ENCODE data around the gene CDK16.

The CDK16 gene

GRCh38 chrX:47179928-47180255 is 38.6 kb upstream of the CDK16 start:
- H3K4me3 Mint-ChIP-seq: no peak overlapping the region
- H3K9me3 Mint-ChIP-seq: no peaks in the 10 kb centered on the region
- ATAC-seq: no peak
- no peak for DNase-seq
- no peaks in the 10 kb centered on the region for H3K27me3 Mint-ChIP-seq
- H3K27ac Mint-ChIP-seq: no peak overlapping the region
- no peaks in the 10 kb centered on the region for H3K4me1 Mint-ChIP-seq

DNA sequence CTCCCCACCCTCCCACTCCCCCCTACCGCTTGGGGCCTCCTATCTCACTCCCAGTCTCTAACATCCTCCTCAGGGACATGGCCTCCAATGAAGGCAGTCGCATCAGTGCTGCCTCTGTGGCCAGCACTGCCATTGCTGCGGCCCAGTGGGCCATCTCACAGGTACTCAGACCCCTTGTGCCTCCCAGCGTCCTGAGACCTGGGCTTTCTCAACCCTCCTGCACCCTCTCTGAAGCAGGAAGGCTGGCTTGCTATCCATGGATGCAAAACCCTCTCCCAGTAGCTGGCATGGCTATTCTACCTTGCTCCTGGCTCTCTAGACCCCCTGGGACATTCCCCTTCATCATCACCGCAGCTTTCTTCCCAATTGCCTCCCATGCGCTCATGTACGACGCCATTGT is 38.1 kb upstream of the CDK16 start:
- no peak for DNase-seq
- H3K4me1 Mint-ChIP-seq: no peaks in the 10 kb centered on the region
- ATAC-seq: no peak
- no peak overlapping the region for H3K27ac Mint-ChIP-seq
- no peaks in the 10 kb centered on the region for H3K9me3 Mint-ChIP-seq
- no peak overlapping the region for H3K4me3 Mint-ChIP-seq
- H3K27me3 Mint-ChIP-seq: no peaks in the 10 kb centered on the region

- H3K4me3 Mint-ChIP-seq: no peak overlapping the region
These were observed 37.2 kb upstream of the CDK16 start for GRCh38 chrX:47181301-47181700.

DNA sequence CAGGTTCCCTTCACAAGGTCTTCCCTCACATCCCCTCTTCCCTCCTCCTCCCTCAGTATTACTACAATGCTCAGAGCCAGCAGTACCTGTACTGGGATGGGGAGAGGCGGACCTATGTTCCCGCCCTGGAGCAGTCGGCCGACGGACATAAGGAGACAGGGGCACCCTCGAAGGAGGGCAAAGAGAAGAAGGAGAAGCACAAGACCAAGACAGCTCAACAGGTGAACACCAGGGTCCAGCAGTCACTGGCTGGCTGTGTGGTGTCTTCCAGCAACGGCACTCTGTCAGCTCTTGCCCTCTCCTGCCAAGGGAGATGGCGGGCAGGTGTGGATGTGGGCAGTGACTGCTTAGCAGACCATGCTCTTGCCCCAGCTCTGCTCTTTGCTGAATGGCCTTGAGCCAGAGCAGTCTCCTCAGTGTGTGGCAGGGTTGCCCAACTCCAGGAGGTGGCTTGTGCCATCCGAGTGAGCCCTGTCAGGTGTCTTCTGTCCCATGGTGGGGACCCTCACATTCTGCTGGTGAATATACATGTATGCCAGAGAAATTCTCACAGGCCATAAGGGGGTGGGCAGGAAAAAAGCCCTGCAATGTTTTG is 36.3 kb upstream of the CDK16 start:
- no peaks in the 10 kb centered on the region for H3K9me3 Mint-ChIP-seq
- no peak overlapping the region for H3K4me3 Mint-ChIP-seq
- H3K27ac Mint-ChIP-seq: no peak overlapping the region
- ATAC-seq: no peak
- H3K4me1 Mint-ChIP-seq: peaks cover under 1% of the 10 kb centered on the region
- no peak for DNase-seq
- no peaks in the 10 kb centered on the region for H3K27me3 Mint-ChIP-seq

More at GRCh38 chrX:47181301-47181700, 37.2 kb upstream of the CDK16 start:
- ATAC-seq (no peak), DNase-seq (no peak)
- Mint-ChIP-seq H3K27ac (no peak overlapping the region), H3K9me3 (no peaks in the 10 kb centered on the region), H3K4me1 (no peaks in the 10 kb centered on the region), H3K27me3 (no peaks in the 10 kb centered on the region)

DNA sequence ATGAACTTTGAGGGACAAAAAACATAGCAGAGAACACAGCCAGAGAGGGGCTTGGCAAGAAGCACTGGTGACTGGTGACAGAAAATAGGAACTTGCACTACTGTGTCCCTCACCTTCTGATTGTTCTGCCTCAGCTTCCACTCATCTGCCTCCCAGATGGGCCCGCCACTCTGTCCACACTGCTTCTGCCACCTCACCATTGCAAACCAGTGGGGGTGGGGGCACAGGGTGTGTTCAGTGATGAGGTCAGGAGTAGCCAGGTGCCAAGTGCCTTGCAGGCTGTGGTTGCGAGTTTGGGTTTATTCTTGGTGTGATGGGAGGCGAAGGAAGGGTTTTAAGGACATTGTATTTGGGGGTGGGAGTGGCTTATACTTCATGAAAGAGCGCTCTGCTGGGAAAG is 34.0 kb upstream of the CDK16 start:
- peaks cover 20% of the 10 kb centered on the region for H3K4me1 Mint-ChIP-seq
- no peak for DNase-seq

DNA sequence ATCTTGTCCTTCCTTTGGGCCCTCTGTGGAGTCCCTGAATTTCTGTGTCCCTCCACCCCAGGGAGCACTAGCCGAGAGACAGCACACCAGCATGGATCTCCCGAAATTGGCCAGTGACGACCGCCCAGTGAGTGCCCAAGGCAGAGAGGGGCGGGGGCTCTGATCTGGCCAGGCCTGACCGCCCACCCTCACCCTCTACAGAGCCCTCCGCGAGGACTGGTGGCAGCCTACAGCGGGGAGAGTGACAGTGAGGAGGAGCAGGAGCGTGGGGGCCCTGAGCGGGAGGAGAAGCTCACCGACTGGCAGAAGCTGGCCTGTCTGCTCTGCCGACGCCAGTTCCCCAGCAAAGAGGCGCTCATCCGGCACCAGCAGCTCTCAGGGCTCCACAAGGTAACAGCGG is 33.2 kb upstream of the CDK16 start:
- no peak overlapping the region for H3K27ac Mint-ChIP-seq
- H3K27me3 Mint-ChIP-seq: no peaks in the 10 kb centered on the region
- no peaks in the 10 kb centered on the region for H3K9me3 Mint-ChIP-seq
- ATAC-seq: no peak
- peaks cover 21% of the 10 kb centered on the region for H3K4me1 Mint-ChIP-seq
- DNase-seq: no peak
- H3K4me3 Mint-ChIP-seq: no peak overlapping the region

More for the DNA sequence above, 34.0 kb upstream of the CDK16 start:
- H3K27me3 Mint-ChIP-seq: no peaks in the 10 kb centered on the region
- no peaks in the 10 kb centered on the region for H3K9me3 Mint-ChIP-seq
- no peak overlapping the region for H3K4me3 Mint-ChIP-seq
- H3K27ac Mint-ChIP-seq: peak overlapping the region in 1 of 2 donors; percentile 8
- ATAC-seq: no peak

GRCh38 chrX:47186096-47186740 is 32.3 kb upstream of the CDK16 start:
- Mint-ChIP-seq H3K9me3 (no peaks in the 10 kb centered on the region), H3K27ac (peak overlapping the region in 1 of 2 donors; percentile 27), H3K4me1 (peaks cover 26% of the 10 kb centered on the region), H3K4me3 (no peak overlapping the region), H3K27me3 (no peaks in the 10 kb centered on the region)
- DNase-seq (no peak), ATAC-seq (no peak)

GRCh38 chrX:47187106-47187677 is 31.3 kb upstream of the CDK16 start:
- no peaks in the 10 kb centered on the region for H3K9me3 Mint-ChIP-seq
- no peak for DNase-seq
- H3K4me1 Mint-ChIP-seq: peaks cover 26% of the 10 kb centered on the region
- no peaks in the 10 kb centered on the region for H3K27me3 Mint-ChIP-seq
- peak overlapping the region in 1 of 2 donors; percentile 29 for H3K27ac Mint-ChIP-seq
- no peak overlapping the region for H3K4me3 Mint-ChIP-seq
- no peak for ATAC-seq

DNA sequence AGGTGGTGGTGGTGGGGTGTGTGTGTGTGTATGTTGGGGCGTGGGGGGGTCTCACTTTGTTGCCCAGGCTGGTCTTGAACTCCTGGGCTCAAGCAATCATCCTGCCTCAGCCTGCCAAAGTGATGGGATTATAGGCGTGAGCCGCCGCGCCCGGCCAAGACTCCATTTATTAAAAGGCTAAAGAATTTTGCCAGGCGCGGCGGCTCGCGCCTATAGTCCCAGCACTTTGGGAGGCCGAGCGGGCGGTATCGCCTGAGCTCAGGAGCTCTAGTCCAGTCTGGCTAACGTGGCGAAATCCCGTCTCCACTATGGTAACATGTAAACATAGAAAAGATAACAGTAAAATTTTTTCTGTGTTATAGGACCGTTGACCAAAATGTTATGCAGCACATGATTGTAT is 28.6 kb upstream of the CDK16 start:
- no peaks in the 10 kb centered on the region for H3K27me3 Mint-ChIP-seq
- H3K27ac Mint-ChIP-seq: no peak overlapping the region
- H3K4me3 Mint-ChIP-seq: no peak overlapping the region
- H3K9me3 Mint-ChIP-seq: no peaks in the 10 kb centered on the region
- no peak for ATAC-seq
- no peak for DNase-seq
- peaks cover 44% of the 10 kb centered on the region for H3K4me1 Mint-ChIP-seq

GRCh38 chrX:47190445-47191269 is 27.8 kb upstream of the CDK16 start:
- DNase-seq: peak; percentile 79 to 90
- peak overlapping the region; percentile 96 to 97 for H3K27ac Mint-ChIP-seq
- no peaks in the 10 kb centered on the region for H3K27me3 Mint-ChIP-seq
- no peaks in the 10 kb centered on the region for H3K9me3 Mint-ChIP-seq
- H3K4me3 Mint-ChIP-seq: peak overlapping the region; percentile 90 to 98
- peak; percentile 90 for ATAC-seq
- peaks cover 52% of the 10 kb centered on the region for H3K4me1 Mint-ChIP-seq

DNA sequence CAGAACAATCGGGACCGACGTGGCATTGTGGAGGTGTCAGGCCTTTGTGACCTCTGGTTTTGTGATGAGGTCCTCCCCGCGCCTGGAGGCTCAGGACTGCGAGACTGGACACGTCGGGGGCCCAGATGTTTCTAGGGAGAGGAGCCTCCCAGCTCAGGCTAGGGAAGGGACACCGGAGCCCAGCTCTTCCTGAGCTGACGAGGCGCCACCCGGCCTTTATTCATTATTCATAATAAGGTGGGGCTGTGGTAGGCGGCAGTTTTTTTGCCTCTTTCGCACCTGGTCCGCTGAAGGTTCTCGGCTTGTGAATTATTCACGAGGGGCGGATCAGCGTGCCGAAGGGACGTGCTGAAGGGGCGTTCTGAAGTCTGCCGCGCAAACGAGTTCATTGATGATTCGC is 27.1 kb upstream of the CDK16 start:
- Mint-ChIP-seq H3K27ac (peak overlapping the region; percentile 96 to 97), H3K9me3 (no peaks in the 10 kb centered on the region), H3K4me3 (peak overlapping the region; percentile 90 to 98), H3K27me3 (no peaks in the 10 kb centered on the region), H3K4me1 (peaks cover 58% of the 10 kb centered on the region)
- DNase-seq: peak; percentile 44 to 50
- ATAC-seq: peak; percentile 13

- H3K27me3 Mint-ChIP-seq: no peaks in the 10 kb centered on the region
- DNase-seq (no peak), ATAC-seq (no peak)
- peak overlapping the region; percentile 90 to 98 for H3K4me3 Mint-ChIP-seq
- no peaks in the 10 kb centered on the region for H3K9me3 Mint-ChIP-seq
- peak overlapping the region in 1 of 2 donors; percentile 67 for H3K27ac Mint-ChIP-seq
- peaks cover 64% of the 10 kb centered on the region for H3K4me1 Mint-ChIP-seq
These were observed 26.6 kb upstream of the CDK16 start for GRCh38 chrX:47191806-47192401.

GRCh38 chrX:47193475-47194193 is 24.8 kb upstream of the CDK16 start, which contains the start of gene UBA1:
UBA1 (plus strand) TSS chrX:47193829; CDS start chrX:47198803, 4,974 bp downstream.
- Mint-ChIP-seq H3K9me3 (no peaks in the 10 kb centered on the region), H3K4me3 (peak within 1 kb of the TSS; percentile 92 to 96), H3K27ac (peak within 1 kb of the TSS; percentile 98 to 99), H3K4me1 (peaks cover 65% of the 10 kb centered on the region), H3K27me3 (no peaks in the 10 kb centered on the region)
- DNase-seq (peak; percentile 86 to 92), ATAC-seq (peak; percentile 78)

- DNase-seq (no peak), ATAC-seq (no peak)
- H3K27me3 Mint-ChIP-seq: no peaks in the 10 kb centered on the region
- H3K4me1 Mint-ChIP-seq: peaks cover 65% of the 10 kb centered on the region
- peak overlapping the region; percentile 92 to 96 for H3K4me3 Mint-ChIP-seq
- H3K27ac Mint-ChIP-seq: peak overlapping the region; percentile 95 to 98
- H3K9me3 Mint-ChIP-seq: no peaks in the 10 kb centered on the region
These were observed 24.2 kb upstream of the CDK16 start for GRCh38 chrX:47194194-47194787.
